ENCODE measurements around the gene ABCB7. TPM values are rescaled to one million over a fixed set of nuclear protein-coding genes. Genes with fewer than 3 reads are reported as not detected.

Gene ABCB7
- total RNA-seq, 5 donors from 2014 or later (not counting 1 experiment from before 2014, with no cell fraction given) = 20.4 to 26.2 (median 24.6) TPM

Other genes starting within 250 kb of the ABCB7 start
- 1 to 10 TPM in 1 of 5 donors, under 1 TPM in 4; 0.60 to 2.0 (median 0.75) TPM for gene NEXMIF, start 230.8 kb downstream of the ABCB7 start, total RNA-seq
- 10 to 100 TPM; 18.0 to 31.0 (median 22.5) TPM for gene UPRT, start 117.8 kb upstream of the ABCB7 start, total RNA-seq